Measurements from ENCODE around the gene PLEKHG4.
A peak's percentile ranks its signal among the peaks of the same experiment; 100 is the strongest.

The PLEKHG4 gene

DNA sequence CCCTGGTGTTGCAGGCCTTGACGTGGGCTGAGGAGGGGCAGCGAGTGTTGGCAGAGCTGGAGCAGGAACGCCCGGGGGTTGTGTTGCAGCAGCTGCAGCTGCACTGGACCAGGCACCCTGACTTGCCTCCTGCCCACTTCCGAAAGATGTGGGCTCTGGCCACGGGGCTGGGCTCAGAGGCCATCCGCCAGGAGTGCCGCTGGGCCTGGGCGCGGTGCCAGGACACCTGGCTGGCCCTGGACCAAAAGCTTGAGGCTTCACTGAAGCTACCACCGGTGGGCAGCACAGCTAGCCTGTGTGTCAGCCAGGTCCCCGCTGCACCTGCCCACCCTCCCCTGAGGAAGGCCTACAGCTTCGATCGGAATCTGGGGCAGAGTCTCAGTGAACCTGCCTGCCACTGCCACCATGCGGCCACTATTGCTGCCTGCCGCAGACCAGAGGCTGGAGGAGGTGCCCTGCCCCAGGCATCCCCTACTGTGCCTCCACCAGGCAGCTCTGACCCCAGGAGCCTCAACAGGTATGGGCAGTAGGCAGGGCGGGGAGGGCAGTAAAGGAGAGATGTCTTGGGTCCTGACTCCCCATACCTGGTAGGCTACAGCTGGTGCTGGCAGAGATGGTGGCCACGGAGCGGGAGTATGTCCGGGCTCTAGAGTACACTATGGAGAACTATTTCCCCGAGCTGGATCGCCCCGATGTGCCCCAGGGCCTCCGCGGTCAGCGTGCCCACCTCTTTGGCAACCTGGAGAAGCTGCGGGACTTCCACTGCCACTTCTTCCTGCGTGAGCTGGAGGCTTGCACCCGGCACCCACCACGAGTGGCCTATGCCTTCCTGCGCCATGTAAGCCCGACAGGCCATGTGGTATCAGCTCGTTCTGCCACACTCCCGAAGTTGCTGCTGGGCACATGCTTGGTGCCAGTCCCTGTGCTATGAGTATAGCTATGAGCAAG is 5.6 kb downstream of the PLEKHG4 start:
- H3K4me1 ChIP-seq: peaks cover 0 to 11% (median 3%) of the 10 kb centered on the region in 4 donors
- H3K36me3 ChIP-seq: peaks cover 0 to 43% (median 0%) of the 10 kb centered on the region in 3 donors
- no peaks in the 10 kb centered on the region for H3K27me3 ChIP-seq
- no peak overlapping the region for H3K27ac ChIP-seq
- H3K9me3 ChIP-seq: no peaks in the 10 kb centered on the region
- no peak for DNase-seq
- no peak overlapping the region for H3K4me3 ChIP-seq
- TF ChIP-seq, protein P1, sequence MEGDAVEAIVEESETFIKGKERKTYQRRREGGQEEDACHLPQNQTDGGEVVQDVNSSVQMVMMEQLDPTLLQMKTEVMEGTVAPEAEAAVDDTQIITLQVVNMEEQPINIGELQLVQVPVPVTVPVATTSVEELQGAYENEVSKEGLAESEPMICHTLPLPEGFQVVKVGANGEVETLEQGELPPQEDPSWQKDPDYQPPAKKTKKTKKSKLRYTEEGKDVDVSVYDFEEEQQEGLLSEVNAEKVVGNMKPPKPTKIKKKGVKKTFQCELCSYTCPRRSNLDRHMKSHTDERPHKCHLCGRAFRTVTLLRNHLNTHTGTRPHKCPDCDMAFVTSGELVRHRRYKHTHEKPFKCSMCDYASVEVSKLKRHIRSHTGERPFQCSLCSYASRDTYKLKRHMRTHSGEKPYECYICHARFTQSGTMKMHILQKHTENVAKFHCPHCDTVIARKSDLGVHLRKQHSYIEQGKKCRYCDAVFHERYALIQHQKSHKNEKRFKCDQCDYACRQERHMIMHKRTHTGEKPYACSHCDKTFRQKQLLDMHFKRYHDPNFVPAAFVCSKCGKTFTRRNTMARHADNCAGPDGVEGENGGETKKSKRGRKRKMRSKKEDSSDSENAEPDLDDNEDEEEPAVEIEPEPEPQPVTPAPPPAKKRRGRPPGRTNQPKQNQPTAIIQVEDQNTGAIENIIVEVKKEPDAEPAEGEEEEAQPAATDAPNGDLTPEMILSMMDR (IDR thresholded peaks at IDR 0.05): peak; percentile 42 to 44
- intact Hi-C loops (cut with DNase I; ENCODE audit: low total_unique reads): no loop called here

DNA sequence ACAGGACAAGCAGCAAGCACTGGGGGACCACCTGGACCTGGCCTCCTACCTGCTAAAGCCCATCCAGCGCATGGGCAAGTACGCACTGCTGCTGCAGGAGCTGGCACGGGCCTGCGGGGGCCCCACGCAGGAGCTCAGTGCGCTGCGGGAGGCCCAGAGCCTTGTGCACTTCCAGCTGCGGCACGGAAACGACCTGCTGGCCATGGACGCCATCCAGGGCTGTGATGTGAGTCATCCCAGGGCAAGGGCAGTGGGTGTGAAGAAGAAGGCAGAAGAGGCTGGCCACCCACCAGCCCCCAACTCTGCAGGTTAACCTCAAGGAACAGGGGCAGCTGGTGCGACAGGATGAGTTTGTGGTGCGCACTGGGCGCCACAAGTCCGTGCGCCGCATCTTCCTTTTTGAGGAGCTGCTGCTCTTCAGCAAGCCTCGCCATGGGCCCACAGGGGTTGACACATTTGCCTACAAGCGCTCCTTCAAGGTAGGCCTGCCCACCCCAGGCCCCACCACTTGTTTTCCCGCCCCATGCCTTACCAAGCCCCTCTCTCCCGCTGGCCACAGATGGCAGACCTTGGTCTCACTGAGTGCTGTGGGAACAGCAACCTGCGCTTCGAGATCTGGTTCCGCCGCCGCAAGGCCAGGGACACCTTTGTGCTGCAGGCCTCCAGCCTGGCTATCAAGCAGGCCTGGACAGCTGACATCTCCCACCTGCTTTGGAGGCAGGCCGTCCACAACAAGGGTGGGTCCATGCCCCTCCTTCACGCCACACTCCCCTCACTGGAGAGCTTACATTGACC is 7.3 kb downstream of the PLEKHG4 start:
- intact Hi-C loops (cut with DNase I; ENCODE audit: low total_unique reads): no loop called here
- H3K4me1 ChIP-seq: peaks cover 0 to 7% (median 3%) of the 10 kb centered on the region in 4 donors
- TF ChIP-seq, protein P1 (IDR thresholded peaks at IDR 0.05): no peak
- no peak overlapping the region for H3K27ac ChIP-seq
- no peaks in the 10 kb centered on the region for H3K27me3 ChIP-seq
- H3K9me3 ChIP-seq: no peaks in the 10 kb centered on the region
- H3K36me3 ChIP-seq: peaks cover 0 to 43% (median 0%) of the 10 kb centered on the region in 3 donors
- H3K4me3 ChIP-seq: no peak overlapping the region
- no peak for DNase-seq

DNA sequence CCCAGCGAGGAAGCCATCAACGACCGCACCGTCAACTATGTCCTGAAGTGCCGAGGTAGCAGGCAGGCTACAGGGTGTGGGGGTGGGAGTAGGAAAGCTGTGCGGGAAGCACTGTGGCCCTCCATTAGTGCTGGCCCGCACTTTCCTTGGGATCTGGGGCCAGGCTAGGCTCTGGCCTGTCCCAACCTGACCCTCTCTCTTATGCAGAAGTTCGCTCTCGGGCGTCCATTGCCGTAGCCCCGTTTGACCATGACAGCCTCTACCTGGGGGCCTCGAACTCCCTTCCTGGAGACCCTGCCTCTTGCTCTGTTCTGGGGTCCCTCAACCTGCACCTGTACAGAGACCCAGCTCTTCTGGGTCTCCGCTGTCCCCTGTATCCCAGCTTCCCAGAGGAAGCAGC is 8.6 kb downstream of the PLEKHG4 start:
- Histone ChIP-seq H3K36me3 (peaks cover 0 to 34% (median 0%) of the 10 kb centered on the region in 3 donors), H3K9me3 (no peaks in the 10 kb centered on the region), H3K4me3 (no peak overlapping the region), H3K27ac (no peak overlapping the region), H3K4me1 (peaks cover 0 to 7% (median 3%) of the 10 kb centered on the region in 4 donors), H3K27me3 (no peaks in the 10 kb centered on the region)
- TF ChIP-seq, protein P1 (IDR thresholded peaks at IDR 0.05): no peak
- DNase-seq: no peak
- intact Hi-C loops (cut with DNase I; ENCODE audit: low total_unique reads): no loop called here

DNA sequence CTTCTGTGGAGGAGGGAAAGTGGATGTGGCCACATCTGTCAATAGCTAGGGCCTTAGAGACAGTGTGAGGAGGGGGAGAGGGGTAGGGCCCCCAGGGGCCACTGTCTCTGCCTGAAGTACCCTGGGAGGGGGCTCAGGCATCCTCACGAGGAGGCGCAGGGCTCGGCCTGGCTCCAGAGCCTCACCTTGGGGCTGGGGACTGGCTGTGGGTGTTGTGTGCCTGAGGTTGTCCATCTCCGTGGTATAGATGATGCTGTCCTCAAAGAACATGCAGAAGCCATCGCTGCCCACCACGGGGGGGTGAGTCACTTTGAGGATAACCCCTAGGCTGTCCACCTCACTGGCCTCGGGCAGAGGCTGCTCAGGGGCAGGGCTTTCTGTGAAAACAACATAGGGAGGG is 12.1 kb downstream of the PLEKHG4 start:
- peaks cover 0 to 21% (median 0%) of the 10 kb centered on the region in 3 donors for H3K36me3 ChIP-seq
- no peaks in the 10 kb centered on the region for H3K27me3 ChIP-seq
- H3K4me1 ChIP-seq: no peaks in the 10 kb centered on the region
- no peak overlapping the region for H3K27ac ChIP-seq
- H3K9me3 ChIP-seq: no peaks in the 10 kb centered on the region
- TF ChIP-seq, protein P1 (IDR thresholded peaks at IDR 0.05): no peak
- intact Hi-C loops (cut with DNase I; ENCODE audit: low total_unique reads): no loop called here
- DNase-seq: no peak
- H3K4me3 ChIP-seq: no peak overlapping the region

DNA sequence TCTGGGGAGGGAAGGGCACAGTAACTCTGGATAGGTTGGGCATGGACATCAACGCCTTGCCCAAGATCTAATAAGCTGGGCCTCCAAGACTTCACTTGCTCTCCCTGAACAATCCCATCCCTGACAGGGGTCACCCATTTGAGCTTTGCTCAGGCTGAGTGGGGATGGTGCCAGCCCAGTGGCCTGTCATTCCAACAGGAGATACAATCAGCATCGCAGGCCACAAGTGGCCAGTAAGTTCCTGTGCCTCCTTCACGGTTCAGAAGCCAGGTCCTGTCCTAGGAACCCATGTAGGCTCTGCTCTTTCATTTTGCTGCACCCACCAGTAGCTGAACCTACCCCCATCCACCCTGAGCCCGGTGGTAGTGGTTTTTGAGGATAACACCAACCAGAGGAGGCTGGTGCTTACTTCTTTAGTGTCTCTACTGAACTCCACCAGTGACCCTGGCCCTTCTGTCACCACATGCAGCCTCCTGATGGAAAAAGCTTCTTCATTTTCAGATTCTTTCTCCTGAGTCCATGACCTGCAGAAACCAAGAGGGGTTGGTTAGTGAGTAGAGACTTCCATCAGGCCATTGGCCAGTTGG is 14.9 kb downstream of the PLEKHG4 start:
- DNase-seq: no peak
- Histone ChIP-seq H3K27ac (no peak overlapping the region), H3K36me3 (no peaks in the 10 kb centered on the region), H3K9me3 (no peaks in the 10 kb centered on the region), H3K4me1 (no peaks in the 10 kb centered on the region), H3K27me3 (no peaks in the 10 kb centered on the region), H3K4me3 (no peak overlapping the region)
- intact Hi-C loops (cut with DNase I; ENCODE audit: low total_unique reads): no loop called here
- TF ChIP-seq, protein P1 (IDR thresholded peaks at IDR 0.05): no peak
